H9 (cell line): ENCODE data around the gene NDUFA6. TPM values are rescaled to one million over a fixed set of nuclear protein-coding genes. Genes with fewer than 3 reads are reported as not detected.

Experiments used
- DNase-seq: peaks from one replicate; pipeline ENCODE4 v3.0.0-alpha.2; 2017
- H2AFZ ChIP-seq: one replicate; pipeline ENCODE4 v1.6.1; 2013; ENCODE audit warnings: mild to moderate bottlenecking, low read length, control low read depth, moderate library complexity
- H2AK5ac ChIP-seq: 2 replicates; pipeline ENCODE4 v1.6.1; 2013; ENCODE audit warnings: low read length, control low read depth, mixed read lengths; ENCODE audit not compliant: insufficient read length
- H2BK120ac ChIP-seq: one replicate; pipeline ENCODE4 v1.6.1; 2013; ENCODE audit warnings: low read depth, mild to moderate bottlenecking, low read length, control low read depth, inconsistent platforms; ENCODE audit not compliant: poor library complexity, severe bottlenecking
- H2BK12ac ChIP-seq: 2 replicates; pipeline ENCODE4 v1.6.1; 2013; ENCODE audit warnings: low read length, control low read depth, mixed read lengths, low read depth; ENCODE audit not compliant: insufficient read length
- H2BK15ac ChIP-seq: 2 replicates; pipeline ENCODE4 v1.6.1; 2013; ENCODE audit warnings: low read depth, low read length, control low read depth
- H2BK20ac ChIP-seq: one replicate; pipeline ENCODE4 v1.6.1; 2013; ENCODE audit warnings: low read depth, mild to moderate bottlenecking, low read length, control low read depth, inconsistent platforms; ENCODE audit not compliant: poor library complexity, severe bottlenecking
- H2BK5ac ChIP-seq: 2 replicates; pipeline ENCODE4 v1.6.1; 2013; ENCODE audit warnings: low read length, control low read depth, mixed read lengths; ENCODE audit not compliant: insufficient read length
- H3K14ac ChIP-seq: 2 replicates; pipeline ENCODE4 v1.6.1; 2013; ENCODE audit warnings: low read length, control low read depth; ENCODE audit not compliant: insufficient read depth
- H3K18ac ChIP-seq: 2 replicates; pipeline ENCODE4 v1.6.1; 2013; ENCODE audit warnings: low read depth, mild to moderate bottlenecking, mixed read lengths, low read length, control low read depth; ENCODE audit not compliant: insufficient read length
- H3K23ac ChIP-seq: 2 replicates; pipeline ENCODE4 v1.6.1; 2013; ENCODE audit warnings: low read length, control low read depth, mixed read lengths, low read depth; ENCODE audit not compliant: insufficient read length
- H3K23me2 ChIP-seq: 2 replicates; pipeline ENCODE4 v1.6.1; 2013; ENCODE audit warnings: low read depth, mild to moderate bottlenecking, mixed read lengths, low read length, control low read depth; ENCODE audit not compliant: insufficient read length, poor library complexity, severe bottlenecking
- H3K27ac ChIP-seq: 2 replicates; pipeline ENCODE4 v1.5.1; 2013; ENCODE audit warnings: low read length, control low read depth, mixed read lengths, low read depth; ENCODE audit not compliant: insufficient read length
- H3K27me3 ChIP-seq: 2 replicates; pipeline ENCODE4 v1.6.1; 2013; ENCODE audit warnings: low read length, control low read depth, inconsistent platforms; ENCODE audit not compliant: insufficient read depth
- H3K4ac ChIP-seq: 2 replicates; pipeline ENCODE4 v1.6.1; 2013; ENCODE audit warnings: low read depth, mild to moderate bottlenecking, control low read depth, inconsistent platforms, low read length, moderate library complexity
- H3K4me1 ChIP-seq: 2 replicates; pipeline ENCODE4 v1.6.1; 2013; ENCODE audit warnings: low read length, control low read depth, inconsistent platforms; ENCODE audit not compliant: insufficient read depth
- H3K4me2 ChIP-seq: 2 replicates; pipeline ENCODE4 v1.6.1; 2013; ENCODE audit warnings: low read length, control low read depth, mixed read lengths; ENCODE audit not compliant: insufficient read length, insufficient read depth
- H3K56ac ChIP-seq: 2 replicates; pipeline ENCODE4 v1.6.1; 2013; ENCODE audit warnings: low read depth, mild to moderate bottlenecking, mixed read lengths, low read length, control low read depth; ENCODE audit not compliant: insufficient read length
- H3K79me1 ChIP-seq: 2 replicates; pipeline ENCODE4 v1.6.1; 2013; ENCODE audit warnings: low read depth, mild to moderate bottlenecking, moderate library complexity, low read length, control low read depth, inconsistent platforms; ENCODE audit not compliant: insufficient read depth, poor library complexity, severe bottlenecking
- H3K79me2 ChIP-seq: 2 replicates; pipeline ENCODE4 v1.6.1; 2013; ENCODE audit warnings: low read length, control low read depth, inconsistent platforms; ENCODE audit not compliant: insufficient read depth
- H3K9ac ChIP-seq: 2 replicates; pipeline ENCODE4 v1.6.1; 2013; ENCODE audit warnings: low read length, control low read depth, mixed read lengths; ENCODE audit not compliant: insufficient read length; ENCODE audit errors: extremely low read depth
- H3K9me3 ChIP-seq: one replicate; pipeline ENCODE4 v1.6.1; 2013; ENCODE audit warnings: low read depth, low read length, inconsistent platforms; ENCODE audit not compliant: control insufficient read depth
- H3T11ph ChIP-seq: one replicate; pipeline ENCODE4 v1.6.1; 2013; ENCODE audit warnings: mild to moderate bottlenecking, low read length, control low read depth, inconsistent platforms
- H4K20me1 ChIP-seq: one replicate; pipeline ENCODE4 v1.6.1; 2013; ENCODE audit not compliant: control insufficient read depth, insufficient read length, insufficient read depth
- H4K5ac ChIP-seq: 2 replicates; pipeline ENCODE4 v1.6.1; 2013; ENCODE audit warnings: low read depth, mild to moderate bottlenecking, mixed read lengths, low read length, control low read depth; ENCODE audit not compliant: insufficient read length
- H4K8ac ChIP-seq: replicated peaks from 2 replicates; pipeline ENCODE4 v1.6.1; 2013; ENCODE audit warnings: low read length, control low read depth, mixed read lengths, low read depth; ENCODE audit not compliant: insufficient read length
- H4K91ac ChIP-seq: 2 replicates; pipeline ENCODE4 v1.6.1; 2013; ENCODE audit warnings: low read depth, mild to moderate bottlenecking, moderate library complexity, mixed read lengths, low read length, control low read depth; ENCODE audit not compliant: insufficient read length
- H3K27ac Mint-ChIP-seq, 3 experiments: 2 replicates in 2 of 3; 3 replicates in 1 of 3; pipeline ENCODE4 v1.8.0; 2020 to 2021; ENCODE audit warnings: mixed read lengths in 3 of 3, mild to moderate bottlenecking in 1 of 3, moderate library complexity in 1 of 3
- H3K27me3 Mint-ChIP-seq: 2 replicates; pipeline ENCODE4 v1.8.0; 2021; ENCODE audit warnings: low read depth, mild to moderate bottlenecking, moderate library complexity, mixed read lengths
- H3K36me3 Mint-ChIP-seq, 3 experiments: 2 replicates in 2 of 3; 3 replicates in 1 of 3; pipeline ENCODE4 v1.8.0; 2020 to 2021; ENCODE audit warnings: low read depth in 3 of 3, mixed read lengths in 3 of 3; ENCODE audit not compliant: insufficient read depth in 1 of 3
- H3K4me1 Mint-ChIP-seq, 2 experiments: 2 replicates each; pipeline ENCODE4 v1.8.0; 2020; ENCODE audit warnings: mixed read lengths in 2 of 2
- H3K4me3 Mint-ChIP-seq, 2 experiments: 2 replicates in 1 of 2; 3 replicates in 1 of 2; pipeline ENCODE4 v1.8.0; 2020 to 2021; ENCODE audit warnings: mild to moderate bottlenecking in 2 of 2, mixed read lengths in 2 of 2, moderate library complexity in 1 of 2
- H3K9me3 Mint-ChIP-seq, 2 experiments: 2 replicates in 1 of 2; 3 replicates in 1 of 2; pipeline ENCODE4 v1.8.0; 2020; ENCODE audit warnings: mild to moderate bottlenecking in 2 of 2, mixed read lengths in 2 of 2, moderate library complexity in 1 of 2
- WGBS: extraction: QIAGEN DNeasy Blood & Tissue Kit; methylation state at CpG from one replicate; pipeline ENCODE4 v1.1.7; 2013; ENCODE audit warnings: missing lambda C conversion rate, low lambda C conversion rate, mixed read lengths; ENCODE audit not compliant: insufficient read length; ENCODE audit errors: extremely low coverage; 5-methylcytosine and 5-hydroxymethylcytosine counted together
- total RNA-seq: library from RNA; stranded (reverse); gene quantifications from 2 replicates; pipeline ENCODE4 v1.2.1, GENCODE V29; 2021
- TF ChIP-seq, protein P1 (sequence below): fragments of 200-600 bp; sonication (generic); conservative IDR thresholded peaks from 3 replicates; pipeline ENCODE4 v1.8.0; 2021; ENCODE audit warnings: antibody characterized with exemption, mild to moderate bottlenecking

The NDUFA6 gene
- total RNA-seq, 1 experiment from 2014 or later, result 91.7 TPM

DNA sequence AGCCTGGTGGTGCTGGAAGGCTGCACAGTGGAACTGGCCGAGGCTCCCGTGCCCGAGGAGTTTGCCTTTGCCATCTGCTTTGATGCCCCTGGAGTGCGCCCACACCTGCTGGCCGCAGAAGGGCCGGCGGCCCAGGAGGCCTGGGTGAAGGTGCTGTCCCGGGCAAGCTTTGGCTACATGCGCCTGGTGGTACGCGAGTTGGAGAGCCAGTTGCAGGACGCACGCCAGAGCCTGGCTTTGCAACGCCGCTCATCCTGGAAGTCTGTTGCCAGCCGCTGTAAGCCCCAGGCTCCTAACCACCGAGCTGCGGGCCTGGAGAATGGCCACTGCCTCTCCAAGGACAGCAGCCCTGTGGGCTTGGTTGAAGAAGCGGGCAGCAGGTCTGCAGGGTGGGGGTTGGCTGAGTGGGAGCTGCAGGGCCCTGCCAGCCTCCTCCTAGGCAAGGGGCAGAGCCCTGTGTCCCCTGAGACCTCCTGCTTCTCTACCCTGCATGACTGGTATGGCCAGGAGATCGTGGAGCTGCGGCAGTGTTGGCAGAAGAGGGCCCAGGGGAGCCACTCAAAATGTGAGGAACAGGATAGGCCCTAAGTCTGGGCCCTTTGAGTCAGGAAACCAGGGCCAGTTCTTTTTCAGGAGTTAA, 13.0 kb downstream of the NDUFA6 start:
- no peak for DNase-seq
- Histone ChIP-seq H3K9me3 (no peaks in the 10 kb centered on the region), H3K4me1 (no peaks in the 10 kb centered on the region), H2BK12ac (no peak overlapping the region), H2BK120ac (no peak overlapping the region), H2BK5ac (no peak overlapping the region), H3K27me3 (no peaks in the 10 kb centered on the region), H3K79me1 (no peaks in the 10 kb centered on the region), H4K91ac (no peak overlapping the region), H3K27ac (no peak overlapping the region), H3K18ac (no peak overlapping the region), H2AFZ (no peak overlapping the region), H4K8ac (no peak overlapping the region), H3K23ac (no peak overlapping the region), H4K5ac (no peak overlapping the region), H3K4ac (no peak overlapping the region; the same call in 1 of the 2 replicates), H3K56ac (no peak overlapping the region), H2BK15ac (no peak overlapping the region), H2AK5ac (no peak overlapping the region), H2BK20ac (no peak overlapping the region), H3T11ph (no peak overlapping the region), H4K20me1 (no peaks in the 10 kb centered on the region), H3K14ac (no peak overlapping the region), H3K23me2 (peaks cover 6% of the 10 kb centered on the region), H3K4me2 (no peak overlapping the region), H3K79me2 (no peaks in the 10 kb centered on the region), H3K9ac (no peak overlapping the region)
- Mint-ChIP-seq H3K27ac (no peak overlapping the region), H3K4me3 (no peak overlapping the region), H3K27me3 (peaks cover 3% of the 10 kb centered on the region; the same call in 1 of the 2 replicates), H3K36me3 (peaks cover 5 to 10% (median 5%) of the 10 kb centered on the region in 3 experiments; a peak in 6 of 7 replicates), H3K4me1 (peaks cover 18 to 22% of the 10 kb centered on the region in 2 experiments), H3K9me3 (no peaks in the 10 kb centered on the region; a peak in 1 of 5 replicates)
- no CpG with 5 or more reads among the region's 21 CpGs for WGBS
- TF ChIP-seq, protein P1, sequence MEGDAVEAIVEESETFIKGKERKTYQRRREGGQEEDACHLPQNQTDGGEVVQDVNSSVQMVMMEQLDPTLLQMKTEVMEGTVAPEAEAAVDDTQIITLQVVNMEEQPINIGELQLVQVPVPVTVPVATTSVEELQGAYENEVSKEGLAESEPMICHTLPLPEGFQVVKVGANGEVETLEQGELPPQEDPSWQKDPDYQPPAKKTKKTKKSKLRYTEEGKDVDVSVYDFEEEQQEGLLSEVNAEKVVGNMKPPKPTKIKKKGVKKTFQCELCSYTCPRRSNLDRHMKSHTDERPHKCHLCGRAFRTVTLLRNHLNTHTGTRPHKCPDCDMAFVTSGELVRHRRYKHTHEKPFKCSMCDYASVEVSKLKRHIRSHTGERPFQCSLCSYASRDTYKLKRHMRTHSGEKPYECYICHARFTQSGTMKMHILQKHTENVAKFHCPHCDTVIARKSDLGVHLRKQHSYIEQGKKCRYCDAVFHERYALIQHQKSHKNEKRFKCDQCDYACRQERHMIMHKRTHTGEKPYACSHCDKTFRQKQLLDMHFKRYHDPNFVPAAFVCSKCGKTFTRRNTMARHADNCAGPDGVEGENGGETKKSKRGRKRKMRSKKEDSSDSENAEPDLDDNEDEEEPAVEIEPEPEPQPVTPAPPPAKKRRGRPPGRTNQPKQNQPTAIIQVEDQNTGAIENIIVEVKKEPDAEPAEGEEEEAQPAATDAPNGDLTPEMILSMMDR, result no peak
